ENCODE data around the gene NUP210. TPM values are rescaled to one million over a fixed set of nuclear protein-coding genes. Genes with fewer than 3 reads are reported as not detected.

The NUP210 gene
- total and polyA plus RNA-seq, 2 experiments from 2014 or later, result 6.7 to 8.4 TPM

DNA sequence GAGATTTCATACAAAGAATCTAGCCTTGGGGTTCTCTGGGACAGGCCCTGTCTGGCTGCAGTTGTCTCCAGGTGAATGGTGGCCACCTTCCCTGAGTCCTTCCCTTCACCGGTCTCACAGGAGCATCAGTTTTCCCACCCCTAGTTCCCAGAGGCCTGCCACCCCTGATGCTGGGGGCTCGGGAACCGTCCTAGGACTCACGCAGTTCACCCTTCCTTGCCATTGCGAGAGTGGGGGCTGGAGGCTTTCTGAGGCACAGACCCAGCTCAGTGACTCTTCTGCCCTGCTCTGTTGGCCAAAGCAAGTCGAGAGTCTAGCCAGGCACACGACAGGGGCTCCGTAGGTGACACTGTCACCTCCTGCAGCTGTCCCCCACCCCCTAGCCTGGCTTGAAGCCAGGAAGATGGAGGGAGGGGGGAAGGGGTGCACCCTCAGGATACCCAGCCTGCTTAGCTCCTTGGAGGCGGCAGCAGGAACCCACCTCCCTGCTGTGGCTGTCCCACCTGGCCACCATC, 130.3 kb downstream of the NUP210 start:
- no peaks in the 10 kb centered on the region for H3K9me2 ChIP-seq (replicated peaks; ENCODE audit: insufficient read depth)
- no peaks in the 10 kb centered on the region for H3K36me3 ChIP-seq (replicated peaks; ENCODE audit: insufficient read depth, low read depth)
- H3K4me3 ChIP-seq, result no peak overlapping the region
- TF ChIP-seq EZH2phosphoT487 (IDR thresholded peaks at IDR 0.05; ENCODE audit: low read depth, severe bottlenecking, unreplicated experiment), result no peak
- TF ChIP-seq, protein P1, sequence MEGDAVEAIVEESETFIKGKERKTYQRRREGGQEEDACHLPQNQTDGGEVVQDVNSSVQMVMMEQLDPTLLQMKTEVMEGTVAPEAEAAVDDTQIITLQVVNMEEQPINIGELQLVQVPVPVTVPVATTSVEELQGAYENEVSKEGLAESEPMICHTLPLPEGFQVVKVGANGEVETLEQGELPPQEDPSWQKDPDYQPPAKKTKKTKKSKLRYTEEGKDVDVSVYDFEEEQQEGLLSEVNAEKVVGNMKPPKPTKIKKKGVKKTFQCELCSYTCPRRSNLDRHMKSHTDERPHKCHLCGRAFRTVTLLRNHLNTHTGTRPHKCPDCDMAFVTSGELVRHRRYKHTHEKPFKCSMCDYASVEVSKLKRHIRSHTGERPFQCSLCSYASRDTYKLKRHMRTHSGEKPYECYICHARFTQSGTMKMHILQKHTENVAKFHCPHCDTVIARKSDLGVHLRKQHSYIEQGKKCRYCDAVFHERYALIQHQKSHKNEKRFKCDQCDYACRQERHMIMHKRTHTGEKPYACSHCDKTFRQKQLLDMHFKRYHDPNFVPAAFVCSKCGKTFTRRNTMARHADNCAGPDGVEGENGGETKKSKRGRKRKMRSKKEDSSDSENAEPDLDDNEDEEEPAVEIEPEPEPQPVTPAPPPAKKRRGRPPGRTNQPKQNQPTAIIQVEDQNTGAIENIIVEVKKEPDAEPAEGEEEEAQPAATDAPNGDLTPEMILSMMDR (IDR thresholded peaks at IDR 0.05; ENCODE audit: poor library complexity), result no peak
- no peak for TF ChIP-seq EZH2 (IDR thresholded peaks at IDR 0.05; ENCODE audit: borderline replicate concordance)
- H3K79me2 ChIP-seq, result no peaks in the 10 kb centered on the region
- no peak overlapping the region for H3K4me2 ChIP-seq
- DNase-seq (ENCODE audit: low spot score), result no peak
- H3K27me3 ChIP-seq, result no peaks in the 10 kb centered on the region
- H3K4me1 ChIP-seq (ENCODE audit: insufficient read depth), result no peaks in the 10 kb centered on the region
- no peak overlapping the region for H3K27ac ChIP-seq
- no peak overlapping the region for H2AFZ ChIP-seq
- no peaks in the 10 kb centered on the region for H4K20me1 ChIP-seq (ENCODE audit: insufficient read depth, poor library complexity, severe bottlenecking)
- WGBS (ENCODE audit: low lambda C conversion rate, missing lambda C conversion rate), result 89% methylated on average over 9 of the region's 9 CpGs
- H3K9me3 ChIP-seq (ENCODE audit: low read depth), result no peaks in the 10 kb centered on the region

DNA sequence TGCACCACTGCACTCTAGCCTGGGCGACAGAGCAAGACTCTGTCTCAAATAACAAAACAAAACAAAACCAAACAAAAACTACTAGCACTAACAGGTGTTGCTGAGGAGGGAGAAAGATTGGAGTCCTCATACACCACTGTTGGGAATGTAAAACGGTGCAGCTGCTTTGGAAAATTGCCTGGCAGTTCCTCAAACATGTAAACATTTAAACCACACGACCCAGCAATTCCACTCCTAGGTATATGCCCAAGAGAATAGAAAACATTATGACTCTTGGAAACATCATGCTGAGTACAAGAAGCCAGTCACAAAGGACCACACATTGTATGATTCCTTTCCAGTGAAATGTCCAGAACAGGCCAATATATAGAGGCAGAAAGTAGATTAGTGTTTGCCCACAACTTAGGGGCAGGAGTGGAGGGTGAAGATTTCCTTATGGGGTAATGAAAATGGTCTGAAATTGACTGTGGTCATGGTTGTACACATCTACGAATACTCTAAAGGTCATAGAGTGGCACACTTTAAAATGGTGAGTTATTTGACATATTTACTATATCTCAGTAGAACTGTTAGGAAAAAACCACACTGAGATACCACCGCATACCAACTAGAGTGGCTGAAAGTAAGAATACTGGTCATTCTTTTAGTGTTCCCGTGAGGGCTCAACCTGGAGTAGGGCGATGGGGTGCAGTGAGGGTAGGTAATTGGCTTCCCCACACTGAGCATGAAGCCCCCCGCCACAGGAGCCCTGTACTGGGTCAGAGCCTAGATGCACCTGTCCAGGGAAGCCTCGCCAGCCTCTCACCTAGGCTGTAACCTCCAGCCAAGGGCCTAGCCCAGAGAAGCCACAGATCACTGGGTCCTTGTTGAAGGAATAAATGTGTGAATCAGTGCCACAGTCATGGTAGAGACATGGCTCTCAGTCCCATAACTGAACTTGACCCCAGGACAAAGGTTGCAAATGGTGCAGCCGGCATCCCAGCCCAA, 131.1 kb downstream of the NUP210 start:
- H3K4me1 ChIP-seq (ENCODE audit: insufficient read depth), result no peaks in the 10 kb centered on the region
- 82% methylated on average over 10 of the region's 10 CpGs for WGBS (ENCODE audit: low lambda C conversion rate, missing lambda C conversion rate)
- no peak for DNase-seq (ENCODE audit: low spot score)
- H3K36me3 ChIP-seq (replicated peaks; ENCODE audit: insufficient read depth, low read depth), result no peaks in the 10 kb centered on the region
- no peaks in the 10 kb centered on the region for H3K79me2 ChIP-seq
- H3K9me3 ChIP-seq (ENCODE audit: low read depth), result peaks cover 4% of the 10 kb centered on the region
- TF ChIP-seq EZH2phosphoT487 (IDR thresholded peaks at IDR 0.05; ENCODE audit: low read depth, severe bottlenecking, unreplicated experiment) (no peak), EZH2 (IDR thresholded peaks at IDR 0.05; ENCODE audit: borderline replicate concordance) (no peak)
- TF ChIP-seq, protein P1 (IDR thresholded peaks at IDR 0.05; ENCODE audit: poor library complexity), result no peak
- no peaks in the 10 kb centered on the region for H3K9me2 ChIP-seq (replicated peaks; ENCODE audit: insufficient read depth)
- peaks cover 5% of the 10 kb centered on the region for H3K27me3 ChIP-seq
- H4K20me1 ChIP-seq (ENCODE audit: insufficient read depth, poor library complexity, severe bottlenecking), result no peaks in the 10 kb centered on the region
- H2AFZ ChIP-seq, result no peak overlapping the region
- H3K4me3 ChIP-seq, result no peak overlapping the region
- no peak overlapping the region for H3K4me2 ChIP-seq
- no peak overlapping the region for H3K27ac ChIP-seq

DNA sequence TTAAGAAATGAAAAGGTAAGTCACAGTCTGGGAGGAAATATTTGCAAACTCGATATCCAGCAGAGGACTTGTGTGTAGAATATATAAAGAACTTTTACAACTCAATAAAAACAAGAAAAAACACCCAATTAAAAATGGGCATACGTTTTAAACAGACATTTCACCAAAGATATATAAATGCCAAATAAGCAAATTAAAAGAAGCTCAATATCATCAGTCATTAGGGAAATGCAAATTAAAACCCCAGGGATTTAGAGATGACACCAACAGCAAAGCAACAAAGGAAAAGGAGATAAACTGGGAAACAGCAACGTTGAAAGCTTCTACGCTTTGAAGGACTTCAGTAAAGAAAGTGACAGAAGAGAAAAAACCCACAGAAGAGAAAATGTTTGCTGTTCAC, 132.3 kb downstream of the NUP210 start:
- TF ChIP-seq, protein P1 (IDR thresholded peaks at IDR 0.05; ENCODE audit: poor library complexity), result no peak
- TF ChIP-seq EZH2phosphoT487 (IDR thresholded peaks at IDR 0.05; ENCODE audit: low read depth, severe bottlenecking, unreplicated experiment) (no peak), EZH2 (IDR thresholded peaks at IDR 0.05; ENCODE audit: borderline replicate concordance) (no peak)
- WGBS (ENCODE audit: low lambda C conversion rate, missing lambda C conversion rate), result 61% methylated on average over 4 of the region's 4 CpGs
- H3K79me2 ChIP-seq, result no peaks in the 10 kb centered on the region

More for the DNA sequence above, 132.3 kb downstream of the NUP210 start:
- no peak for DNase-seq (ENCODE audit: low spot score)
- H3K27me3 ChIP-seq, result peaks cover 15% of the 10 kb centered on the region
- H4K20me1 ChIP-seq (ENCODE audit: insufficient read depth, poor library complexity, severe bottlenecking), result no peaks in the 10 kb centered on the region
- H3K9me2 ChIP-seq (replicated peaks; ENCODE audit: insufficient read depth), result no peaks in the 10 kb centered on the region
- no peak overlapping the region for H3K4me3 ChIP-seq
- H3K4me2 ChIP-seq, result no peak overlapping the region
- peaks cover 7% of the 10 kb centered on the region for H3K9me3 ChIP-seq (ENCODE audit: low read depth)
- H2AFZ ChIP-seq, result no peak overlapping the region
- H3K27ac ChIP-seq, result no peak overlapping the region
- H3K36me3 ChIP-seq (replicated peaks; ENCODE audit: insufficient read depth, low read depth), result no peaks in the 10 kb centered on the region
- H3K4me1 ChIP-seq (ENCODE audit: insufficient read depth), result no peaks in the 10 kb centered on the region
